ENCODE data around the gene ARHGAP15.

ARHGAP15 gene

GRCh38 chr2:143146366-143146765 is 17.1 kb downstream of the ARHGAP15 start:
- no peak for FAIRE-seq

DNA sequence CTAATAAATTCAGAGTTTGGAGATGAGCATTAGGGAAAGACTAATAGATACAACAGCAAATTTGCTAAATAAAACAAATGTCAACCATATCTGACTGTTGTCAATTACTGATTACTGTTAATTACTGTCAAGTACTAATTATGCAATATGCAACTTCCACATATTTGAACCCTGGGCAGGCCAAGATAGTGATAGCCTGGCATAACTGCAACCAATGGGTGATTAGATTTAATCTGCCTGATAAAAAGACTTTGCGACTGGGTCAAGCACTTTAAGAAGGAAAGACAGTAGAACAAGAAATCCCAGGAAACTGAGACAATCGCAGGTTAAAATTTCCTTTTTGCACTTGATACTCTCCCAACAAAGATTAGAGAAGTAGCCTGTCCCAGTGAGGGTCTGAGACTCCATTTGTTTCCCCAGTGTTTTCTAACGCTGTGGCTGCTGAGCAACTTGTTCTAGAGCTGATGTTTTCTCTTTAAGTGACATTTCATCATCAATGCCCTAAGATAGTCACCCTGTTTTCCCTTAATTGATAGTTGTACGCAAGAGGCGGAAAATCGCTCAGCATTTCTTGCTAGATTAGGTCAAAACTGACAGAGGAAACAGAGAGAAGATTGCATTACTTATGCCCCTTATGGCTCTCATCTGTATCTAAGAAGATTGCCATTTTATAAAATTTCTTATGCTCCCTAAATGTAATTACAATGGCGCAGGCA is 17.8 kb downstream of the ARHGAP15 start:
- no peak for FAIRE-seq

DNA sequence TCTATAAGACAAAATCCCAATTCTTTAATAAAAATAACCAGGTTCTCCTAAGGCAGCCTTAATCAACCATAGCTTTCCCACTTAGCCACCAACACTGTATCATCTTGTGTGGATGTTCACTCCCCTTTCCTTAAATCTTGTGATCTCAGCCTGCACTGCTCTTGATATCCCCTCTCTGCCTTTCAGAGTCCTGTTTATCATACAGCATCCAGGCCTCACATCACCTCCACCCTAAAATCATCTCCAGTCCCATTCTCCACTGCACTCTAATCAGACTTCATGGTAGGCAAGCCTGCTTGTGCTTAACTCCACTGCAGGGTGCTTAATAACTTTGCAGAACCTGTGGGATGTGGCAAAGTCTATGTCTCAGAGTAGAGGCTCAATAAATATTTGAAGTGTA is 18.8 kb downstream of the ARHGAP15 start:
- FAIRE-seq, result no peak

DNA sequence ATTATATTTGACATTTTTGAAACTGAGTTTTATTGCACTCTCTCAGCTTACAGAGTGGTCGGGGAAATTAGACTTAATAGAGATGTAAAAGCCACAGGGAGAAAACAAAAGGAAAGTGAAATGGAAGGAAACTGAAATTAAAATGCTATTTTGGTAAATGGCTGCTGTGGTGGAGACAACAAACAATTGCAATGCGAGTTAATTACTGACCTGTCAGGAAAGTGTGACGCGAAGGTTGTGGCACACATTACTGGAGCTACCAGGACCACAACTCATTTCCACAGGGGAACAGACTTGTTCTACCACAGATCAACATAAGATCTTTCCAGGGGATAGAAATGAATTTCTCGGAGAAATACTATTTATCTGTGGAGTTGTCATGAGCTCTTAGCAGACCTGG is 19.5 kb downstream of the ARHGAP15 start:
- FAIRE-seq, result no peak

DNA sequence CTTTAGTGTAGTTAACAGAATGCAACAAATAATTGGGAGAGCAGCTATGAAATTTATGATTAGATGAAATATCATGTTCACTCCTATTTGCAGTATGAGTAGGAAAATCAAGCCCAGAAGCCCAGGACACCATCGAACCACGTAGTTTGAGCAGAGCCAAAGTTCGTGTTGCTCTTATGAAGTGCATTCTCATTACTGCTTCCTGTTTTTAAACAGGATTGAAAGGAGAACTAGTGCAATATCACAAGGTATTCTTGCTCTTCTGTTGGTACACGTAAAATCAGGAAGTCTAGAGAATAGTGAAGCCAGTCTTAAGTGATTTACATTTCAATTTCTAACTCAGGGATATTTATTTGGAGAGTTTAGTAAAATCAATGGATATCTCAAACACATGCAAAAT is 21.1 kb downstream of the ARHGAP15 start:
- FAIRE-seq, result no peak

DNA sequence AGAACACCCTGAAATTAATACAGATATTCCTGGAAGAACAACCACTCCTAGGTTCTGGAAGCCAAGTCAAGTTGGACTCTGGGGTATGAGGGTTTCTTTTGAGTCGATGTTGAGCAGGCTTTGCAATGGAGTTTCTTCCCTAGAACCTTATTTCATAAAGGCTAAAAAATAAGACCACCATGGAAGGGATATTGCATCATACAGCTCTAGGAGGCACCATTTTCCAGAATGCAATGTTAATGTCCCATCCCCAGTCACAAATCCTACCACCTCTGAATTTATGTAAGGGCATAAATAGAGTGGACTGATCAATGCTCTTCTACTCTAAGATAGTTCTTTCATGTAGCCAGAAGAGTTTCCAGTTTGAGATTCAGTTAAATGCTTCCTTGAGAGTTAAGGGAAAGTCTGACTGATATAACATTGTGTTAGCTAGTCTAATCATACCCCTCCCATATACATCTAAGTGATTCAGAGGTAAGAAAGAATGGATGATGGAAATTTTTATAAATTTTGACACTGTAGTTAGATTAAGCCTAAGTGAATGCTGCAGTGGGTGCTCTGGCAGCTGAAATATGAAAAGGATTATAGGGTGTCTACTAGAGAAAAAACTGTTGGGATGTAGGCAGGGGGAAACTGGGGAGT is 22.0 kb downstream of the ARHGAP15 start:
- no peak for FAIRE-seq

GRCh38 chr2:143152219-143152618 is 23.0 kb downstream of the ARHGAP15 start:
- no peak for FAIRE-seq

- FAIRE-seq, result no peak
Measured at GRCh38 chr2:143152637-143153036, 23.4 kb downstream of the ARHGAP15 start.

DNA sequence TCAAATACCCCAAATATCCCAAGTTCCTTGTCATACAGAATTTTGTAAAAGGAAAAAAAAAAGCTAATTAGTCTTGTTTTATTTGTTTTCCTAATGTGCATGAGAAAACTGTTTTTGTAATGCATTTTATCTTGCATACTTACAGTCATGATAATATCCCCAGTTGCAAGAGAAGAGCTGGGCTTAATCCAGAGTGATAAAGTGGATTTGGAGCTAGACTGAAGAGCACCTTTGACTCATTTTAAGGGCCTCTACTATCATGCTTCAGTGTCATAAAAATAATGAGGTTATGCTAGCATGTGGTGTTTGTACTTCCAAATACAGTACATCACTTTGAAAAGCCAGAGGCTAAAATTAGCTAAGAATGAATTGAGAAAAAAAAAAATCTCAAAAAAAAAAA is 26.4 kb downstream of the ARHGAP15 start:
- no peak for FAIRE-seq

DNA sequence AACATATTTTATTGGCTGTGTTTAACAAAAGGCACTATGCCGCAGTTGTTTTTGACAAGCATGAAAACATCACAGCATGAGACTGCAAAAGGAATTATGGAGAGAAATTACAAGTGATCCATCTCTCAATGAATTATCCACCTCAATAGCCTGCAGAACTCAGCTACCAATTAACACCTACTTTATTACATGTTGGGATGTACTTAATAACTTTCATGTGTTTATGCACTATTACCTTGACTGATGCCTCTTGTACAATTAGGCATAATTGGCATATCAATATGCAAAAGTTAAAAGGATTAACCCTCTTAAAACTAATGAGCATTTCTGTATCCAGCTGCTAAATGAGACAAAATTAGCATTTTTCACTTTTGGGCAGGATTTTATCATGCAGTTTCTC is 27.8 kb downstream of the ARHGAP15 start:
- FAIRE-seq, result no peak

DNA sequence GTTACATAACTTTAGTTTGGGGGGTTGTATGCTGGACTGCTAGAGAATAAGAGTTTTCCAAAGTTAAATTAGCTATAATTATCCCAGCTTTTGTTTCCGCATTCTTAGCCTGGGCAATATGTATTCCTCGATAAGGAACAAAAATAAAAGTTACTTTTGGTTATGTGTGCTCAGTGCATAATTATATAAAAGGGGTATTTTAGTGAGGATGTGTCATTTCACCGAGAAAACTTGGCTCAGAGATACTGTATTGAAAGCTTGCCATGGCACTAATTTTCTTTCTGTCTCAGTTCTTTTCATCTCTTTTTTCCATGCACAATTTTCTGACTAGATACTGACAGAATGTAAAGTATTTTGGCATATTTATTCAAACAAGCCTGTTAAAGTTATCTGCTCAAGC is 28.2 kb downstream of the ARHGAP15 start:
- FAIRE-seq, result no peak

GRCh38 chr2:143158098-143158497 is 28.9 kb downstream of the ARHGAP15 start:
- no peak for FAIRE-seq

GRCh38 chr2:143158551-143159485 is 29.6 kb downstream of the ARHGAP15 start:
- no peak for FAIRE-seq

GRCh38 chr2:143159486-143159840 is 30.2 kb downstream of the ARHGAP15 start:
- no peak for FAIRE-seq

DNA sequence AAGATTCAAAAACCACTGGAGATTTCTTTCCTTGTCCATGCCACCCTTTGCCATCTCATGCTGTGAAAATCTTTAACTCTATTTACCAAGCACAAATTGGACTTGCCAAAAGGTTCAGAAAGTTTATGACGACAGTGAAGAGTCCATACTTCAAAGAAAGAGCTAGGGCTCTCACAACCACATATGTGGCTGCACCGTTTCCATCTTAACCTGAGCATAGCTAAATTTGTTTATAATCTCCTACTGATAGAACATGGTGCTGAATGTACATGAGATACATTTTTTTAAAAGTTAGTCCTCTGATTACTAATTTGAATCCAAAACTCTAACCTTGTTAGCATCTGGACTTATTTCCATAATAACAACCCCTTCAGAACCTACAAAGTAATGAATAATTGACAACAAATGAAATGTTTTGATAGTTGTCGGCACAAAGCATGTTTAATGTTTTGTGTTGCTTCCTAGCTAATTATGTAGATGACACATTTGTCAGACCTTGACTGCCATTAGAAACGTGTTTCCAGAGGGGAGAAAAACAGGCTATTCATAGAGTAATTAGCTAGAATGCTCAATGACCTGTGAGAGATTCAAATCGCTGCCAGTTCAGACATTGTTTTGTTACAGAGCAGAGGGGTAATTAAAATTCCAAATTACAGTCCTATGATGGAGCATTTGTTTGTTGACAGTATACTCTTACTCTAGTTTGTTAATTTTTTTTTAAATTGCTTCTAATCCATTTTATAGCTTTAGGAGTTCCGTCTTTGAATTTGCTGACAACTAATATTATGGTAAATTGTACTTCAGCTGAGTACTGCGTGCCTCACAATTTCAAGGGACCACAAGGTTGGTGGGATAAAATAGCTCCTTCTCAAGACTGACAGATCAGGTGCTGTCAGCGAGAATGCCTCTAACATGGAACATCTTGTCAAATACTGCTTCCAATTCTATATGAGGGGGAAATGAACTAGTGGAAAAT is 31.8 kb downstream of the ARHGAP15 start:
- FAIRE-seq, result no peak

GRCh38 chr2:143162123-143162837 is 33.1 kb downstream of the ARHGAP15 start:
- no peak for FAIRE-seq

DNA sequence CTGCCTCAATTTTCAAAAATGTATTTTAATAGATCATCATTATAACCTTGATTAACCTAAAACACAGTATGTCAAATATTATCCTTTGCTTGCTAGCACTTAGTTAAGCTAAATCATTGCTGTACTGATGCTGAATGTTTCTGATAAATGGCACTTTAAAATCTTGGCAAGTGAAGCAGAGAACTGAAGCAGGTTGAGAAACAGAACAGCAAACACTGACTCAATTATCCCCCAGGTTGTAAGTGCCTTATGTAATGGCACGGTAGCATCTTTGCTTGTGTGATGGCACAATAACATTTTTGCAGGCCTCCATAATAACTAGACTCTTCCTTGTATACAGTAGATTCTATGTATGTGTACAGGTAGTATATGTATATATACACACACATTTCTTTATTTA is 33.8 kb downstream of the ARHGAP15 start:
- FAIRE-seq, result no peak

DNA sequence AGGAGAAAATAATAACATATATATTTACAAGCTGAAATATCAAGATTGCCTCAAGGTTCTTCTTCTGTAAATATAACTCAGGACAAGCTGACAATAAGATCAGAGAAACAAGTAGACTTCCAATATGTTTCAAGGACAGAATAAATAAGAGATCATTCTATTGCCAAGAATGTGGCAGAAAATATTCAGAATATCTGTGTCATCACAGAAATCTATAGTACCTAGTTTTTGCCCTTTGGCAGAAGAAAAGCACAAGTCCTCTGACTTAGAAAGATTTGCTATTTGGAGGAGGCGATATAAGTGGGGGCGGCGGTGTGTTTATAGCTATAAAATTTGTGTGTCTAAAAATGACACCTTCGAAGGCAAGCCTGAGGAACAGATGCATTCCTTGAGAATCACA is 34.3 kb downstream of the ARHGAP15 start:
- FAIRE-seq, result no peak

- no peak for FAIRE-seq
Measured at GRCh38 chr2:143165291-143165690, 36.1 kb downstream of the ARHGAP15 start.

DNA sequence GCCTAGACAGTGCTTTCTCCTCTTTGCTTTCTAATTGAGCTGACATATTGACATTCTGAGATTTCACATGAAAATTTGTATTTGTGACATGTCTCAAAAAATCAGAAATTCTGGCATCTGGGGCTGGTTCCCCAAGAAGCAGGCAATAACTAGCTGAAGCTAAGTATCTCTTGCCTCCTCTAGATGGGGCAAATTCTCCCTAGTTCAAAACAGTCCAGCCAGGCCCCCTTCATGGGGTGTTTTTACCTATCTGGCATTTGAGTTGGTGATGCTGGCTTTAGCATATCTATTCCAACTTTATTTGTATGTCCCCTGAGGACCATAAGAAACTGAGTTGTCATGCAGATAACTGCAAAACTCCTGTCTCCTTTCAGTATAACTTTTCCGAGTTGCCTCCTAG is 39.9 kb downstream of the ARHGAP15 start:
- FAIRE-seq, result no peak

DNA sequence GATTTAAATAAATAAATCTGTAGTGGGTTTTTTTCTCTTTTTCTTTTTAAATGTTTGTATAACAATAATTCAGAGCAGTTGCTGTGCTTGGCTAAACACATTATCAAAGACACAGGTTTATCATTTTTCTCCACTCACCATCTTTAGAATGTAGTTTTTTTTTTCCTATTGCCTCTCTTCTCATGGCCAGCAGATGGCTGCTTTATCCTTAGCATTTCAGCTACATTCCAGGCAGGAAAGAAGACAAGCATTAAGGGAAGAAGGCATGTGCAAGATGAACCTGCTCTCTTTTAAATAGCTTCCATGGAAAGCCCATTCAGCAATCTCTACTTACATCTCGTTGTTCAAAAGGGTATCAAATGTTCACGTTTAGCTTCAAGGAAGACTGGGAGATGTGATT is 42.6 kb downstream of the ARHGAP15 start:
- no peak for FAIRE-seq

DNA sequence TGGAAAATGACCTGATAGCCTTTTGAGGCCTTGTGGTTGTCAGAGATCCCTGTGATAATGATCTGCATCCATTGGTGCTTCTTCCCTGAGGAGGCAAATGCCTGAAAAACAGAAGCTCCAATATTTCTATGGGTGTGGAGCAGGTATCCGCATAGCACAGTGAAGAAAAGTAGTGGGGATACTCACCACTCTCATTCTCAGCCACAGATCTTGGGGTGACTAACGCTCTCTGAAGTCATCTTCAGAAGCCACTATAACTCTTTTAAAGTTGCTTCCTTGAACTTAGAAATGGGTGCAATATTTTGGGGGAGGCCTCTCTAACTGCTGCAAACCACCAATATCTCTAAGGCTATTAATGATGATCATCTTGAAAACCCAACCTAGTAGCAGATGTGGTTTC is 46.2 kb downstream of the ARHGAP15 start:
- FAIRE-seq, result no peak

All from G401.6 (cell line).